KMS-11 (cell line): ENCODE measurements around the gene SLC22A23.

ENCODE experiments used
- H2AFZ ChIP-seq: fragments of 200-600 bp; sonication (generic); 2 replicates; pipeline ENCODE4 v1.6.1; 2016; ENCODE audit warnings: antibody characterized with exemption, mixed run types, low read depth
- H3K27ac ChIP-seq: fragments of 200-600 bp; sonication (generic); 2 replicates; pipeline ENCODE4 v1.6.1; 2016; ENCODE audit warnings: mild to moderate bottlenecking, mixed run types
- H3K27me3 ChIP-seq: fragments of 200-600 bp; sonication (generic); 2 replicates; pipeline ENCODE4 v1.6.1; 2017; ENCODE audit warnings: mild to moderate bottlenecking, low read depth, mixed run types, moderate library complexity; ENCODE audit not compliant: insufficient read depth
- H3K36me3 ChIP-seq: fragments of 200-600 bp; sonication (generic); 2 replicates; pipeline ENCODE4 v1.6.1; 2017; ENCODE audit warnings: mild to moderate bottlenecking, mixed run types; ENCODE audit not compliant: insufficient read depth
- H3K4me1 ChIP-seq: fragments of 200-600 bp; sonication (generic); 2 replicates; pipeline ENCODE4 v1.6.1; 2016; ENCODE audit warnings: mild to moderate bottlenecking, low read depth, mixed run types; ENCODE audit not compliant: poor library complexity, severe bottlenecking
- H3K4me2 ChIP-seq: fragments of 200-600 bp; sonication (generic); 2 replicates; pipeline ENCODE4 v1.7.0; 2016; ENCODE audit warnings: mild to moderate bottlenecking, mixed run types
- H3K4me3 ChIP-seq: fragments of 200-600 bp; sonication (generic); IDR thresholded peaks from 2 replicates; pipeline ENCODE4 v1.6.1; 2017; ENCODE audit warnings: low read depth, low read length, mixed read lengths; ENCODE audit not compliant: insufficient read depth
- H3K79me2 ChIP-seq: fragments of 200-600 bp; sonication (generic); 2 replicates; pipeline ENCODE4 v1.6.1; 2016; ENCODE audit warnings: low read depth, mixed run types; ENCODE audit not compliant: insufficient read depth
- H3K9ac ChIP-seq: fragments of 200-600 bp; sonication (generic); 2 replicates; pipeline ENCODE4 v1.6.1; 2016; ENCODE audit warnings: mild to moderate bottlenecking, mixed run types
- H4K20me1 ChIP-seq: fragments of 200-600 bp; sonication (generic); 2 replicates; pipeline ENCODE4 v1.6.1; 2016; ENCODE audit warnings: mild to moderate bottlenecking, mixed run types; ENCODE audit not compliant: insufficient read depth
- TF ChIP-seq, protein P1 (sequence below): fragments of 200-600 bp; sonication (generic); conservative IDR thresholded peaks from 2 replicates; pipeline ENCODE4 v1.6.1; 2017; ENCODE audit warnings: low read depth, mild to moderate bottlenecking, antibody characterized with exemption, low read length, moderate library complexity, mixed read lengths

The SLC22A23 gene

DNA sequence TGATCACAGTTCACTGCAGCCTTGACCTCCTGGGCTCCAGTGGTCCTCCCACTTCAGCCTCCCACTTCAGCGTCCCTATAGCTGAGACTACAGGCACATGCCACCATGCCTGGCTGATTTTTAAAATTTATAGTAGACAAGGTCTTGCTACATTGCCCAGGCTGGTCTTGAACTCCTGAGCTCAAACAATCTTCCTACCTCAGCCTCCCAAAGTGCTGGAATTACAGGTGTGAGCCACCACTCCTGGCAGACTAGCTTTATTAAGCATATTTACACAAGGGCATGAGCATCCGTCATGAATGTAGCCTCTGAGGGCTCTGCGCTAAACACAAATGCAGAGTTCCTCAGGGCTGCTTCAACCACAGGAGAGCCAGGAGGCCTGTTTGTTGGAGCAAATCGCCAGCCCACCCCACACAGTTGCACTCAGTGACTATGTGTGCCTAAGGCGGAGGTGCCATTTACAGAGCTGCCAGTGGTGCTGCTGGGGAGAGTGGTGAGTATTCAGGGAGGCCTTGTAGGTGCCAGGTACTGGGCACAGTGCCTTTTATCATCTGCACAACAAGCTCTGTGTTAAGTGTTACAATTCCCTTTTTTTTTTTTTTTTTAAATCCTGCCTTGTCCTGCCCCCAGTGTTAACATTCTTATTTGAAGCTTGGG, 119.9 kb downstream of the SLC22A23 start:
- Histone ChIP-seq H3K4me3 (no peak overlapping the region), H3K27me3 (no peaks in the 10 kb centered on the region), H2AFZ (no peak overlapping the region), H3K4me1 (peaks cover 18% of the 10 kb centered on the region), H3K4me2 (no peak overlapping the region), H3K79me2 (no peaks in the 10 kb centered on the region), H3K9ac (no peak overlapping the region), H4K20me1 (no peaks in the 10 kb centered on the region), H3K27ac (no peak overlapping the region), H3K36me3 (no peaks in the 10 kb centered on the region)
- TF ChIP-seq, protein P1, sequence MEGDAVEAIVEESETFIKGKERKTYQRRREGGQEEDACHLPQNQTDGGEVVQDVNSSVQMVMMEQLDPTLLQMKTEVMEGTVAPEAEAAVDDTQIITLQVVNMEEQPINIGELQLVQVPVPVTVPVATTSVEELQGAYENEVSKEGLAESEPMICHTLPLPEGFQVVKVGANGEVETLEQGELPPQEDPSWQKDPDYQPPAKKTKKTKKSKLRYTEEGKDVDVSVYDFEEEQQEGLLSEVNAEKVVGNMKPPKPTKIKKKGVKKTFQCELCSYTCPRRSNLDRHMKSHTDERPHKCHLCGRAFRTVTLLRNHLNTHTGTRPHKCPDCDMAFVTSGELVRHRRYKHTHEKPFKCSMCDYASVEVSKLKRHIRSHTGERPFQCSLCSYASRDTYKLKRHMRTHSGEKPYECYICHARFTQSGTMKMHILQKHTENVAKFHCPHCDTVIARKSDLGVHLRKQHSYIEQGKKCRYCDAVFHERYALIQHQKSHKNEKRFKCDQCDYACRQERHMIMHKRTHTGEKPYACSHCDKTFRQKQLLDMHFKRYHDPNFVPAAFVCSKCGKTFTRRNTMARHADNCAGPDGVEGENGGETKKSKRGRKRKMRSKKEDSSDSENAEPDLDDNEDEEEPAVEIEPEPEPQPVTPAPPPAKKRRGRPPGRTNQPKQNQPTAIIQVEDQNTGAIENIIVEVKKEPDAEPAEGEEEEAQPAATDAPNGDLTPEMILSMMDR, result no peak

DNA sequence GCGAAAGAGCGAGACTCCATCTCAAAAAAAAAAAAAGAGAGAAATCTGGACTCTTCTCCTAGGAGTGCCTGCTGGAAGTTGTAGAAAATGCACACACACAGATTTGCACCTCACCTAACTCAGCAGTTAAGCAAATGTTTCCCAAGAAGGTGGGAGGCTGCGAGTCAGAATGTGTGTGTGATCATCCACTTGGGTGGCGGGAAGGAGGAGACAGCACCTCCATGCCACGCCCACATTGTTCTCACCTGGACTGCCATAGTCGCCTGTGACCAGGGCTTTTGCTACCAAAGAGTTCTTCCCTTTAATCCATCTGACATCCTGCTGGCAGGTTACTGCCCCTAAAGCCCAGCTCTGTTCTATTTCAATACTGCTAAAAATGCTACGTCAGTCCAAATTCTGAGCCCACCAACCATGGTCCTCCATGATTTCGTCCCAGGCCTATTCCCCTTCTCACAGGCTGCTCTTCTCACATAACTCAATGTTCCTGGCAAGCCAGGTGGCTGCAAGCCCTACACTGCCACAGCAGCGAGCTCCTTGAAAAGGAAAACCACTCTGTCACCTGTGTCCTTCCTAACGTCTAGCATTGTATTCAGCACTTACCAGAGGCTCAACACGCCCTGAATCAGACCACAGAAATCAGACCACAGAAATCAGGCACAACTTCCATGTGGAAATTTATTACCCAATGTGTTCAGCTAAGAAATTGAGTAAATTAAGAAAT, 120.6 kb downstream of the SLC22A23 start:
- H3K4me1 ChIP-seq, result peaks cover 18% of the 10 kb centered on the region
- H2AFZ ChIP-seq, result no peak overlapping the region

DNA sequence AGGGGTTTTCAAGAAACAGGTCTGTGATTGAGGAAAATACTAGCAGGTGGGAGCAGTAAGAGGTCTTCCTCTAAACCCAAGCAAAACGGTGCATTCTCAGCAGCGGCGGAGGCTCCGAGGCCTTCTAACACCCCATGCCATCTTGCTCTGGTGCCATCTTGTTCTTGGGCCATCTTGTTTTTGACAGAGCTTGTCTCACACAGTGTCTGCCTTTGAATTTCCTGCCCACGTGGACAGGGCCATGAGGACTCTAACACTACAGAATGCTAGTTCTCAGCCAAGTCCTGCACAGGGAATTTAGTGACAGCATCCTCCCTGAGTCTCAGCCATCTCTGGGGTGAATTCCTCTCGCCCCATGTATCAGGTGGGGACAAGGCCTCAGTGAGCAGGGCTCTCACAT, 121.7 kb downstream of the SLC22A23 start:
- no peak overlapping the region for H3K4me3 ChIP-seq
- TF ChIP-seq, protein P1, result no peak
- no peaks in the 10 kb centered on the region for H4K20me1 ChIP-seq
- H3K4me2 ChIP-seq, result no peak overlapping the region
- H3K27ac ChIP-seq, result no peak overlapping the region
- no peaks in the 10 kb centered on the region for H3K27me3 ChIP-seq
- H2AFZ ChIP-seq, result no peak overlapping the region
- H3K9ac ChIP-seq, result no peak overlapping the region
- H3K4me1 ChIP-seq, result peaks cover 18% of the 10 kb centered on the region
- H3K36me3 ChIP-seq, result no peaks in the 10 kb centered on the region
- H3K79me2 ChIP-seq, result no peaks in the 10 kb centered on the region

More for the DNA sequence above, 120.6 kb downstream of the SLC22A23 start:
- H3K4me2 ChIP-seq, result no peak overlapping the region
- H3K9ac ChIP-seq, result no peak overlapping the region
- no peaks in the 10 kb centered on the region for H3K36me3 ChIP-seq
- no peaks in the 10 kb centered on the region for H3K79me2 ChIP-seq
- H3K27me3 ChIP-seq, result no peaks in the 10 kb centered on the region
- no peak overlapping the region for H3K4me3 ChIP-seq
- no peak overlapping the region for H3K27ac ChIP-seq
- TF ChIP-seq, protein P1, result no peak
- no peaks in the 10 kb centered on the region for H4K20me1 ChIP-seq

DNA sequence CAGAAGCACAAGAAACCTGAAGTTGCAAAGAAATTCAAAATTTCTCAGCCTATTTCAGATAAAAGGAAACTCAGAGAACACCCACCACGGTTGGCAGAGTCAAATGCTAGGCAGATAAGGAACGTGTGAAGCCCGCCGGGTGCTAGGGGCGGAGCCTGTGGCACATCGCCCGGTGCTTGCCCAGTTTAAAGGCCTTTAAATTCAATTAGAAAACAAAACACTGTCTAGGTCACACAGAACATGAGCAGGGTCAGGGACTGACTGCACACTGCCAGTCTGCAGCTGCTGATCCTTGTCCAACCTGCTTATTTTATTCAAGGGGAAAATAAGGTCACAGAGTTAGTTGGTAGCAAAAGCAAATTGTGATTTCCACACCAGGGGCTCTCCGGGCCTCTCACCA, 122.3 kb downstream of the SLC22A23 start:
- Histone ChIP-seq H3K27ac (no peak overlapping the region), H3K9ac (no peak overlapping the region), H3K4me2 (no peak overlapping the region), H2AFZ (no peak overlapping the region), H3K79me2 (no peaks in the 10 kb centered on the region), H3K36me3 (no peaks in the 10 kb centered on the region), H3K4me1 (peaks cover 17% of the 10 kb centered on the region), H3K4me3 (no peak overlapping the region), H4K20me1 (no peaks in the 10 kb centered on the region), H3K27me3 (no peaks in the 10 kb centered on the region)
- TF ChIP-seq, protein P1, result no peak
